Purkinje cell (primary cell): ENCODE results near the gene LETM1. TPM values are rescaled to one million over a fixed set of nuclear protein-coding genes. Genes with fewer than 3 reads are reported as not detected.

ENCODE experiments used
- polyA plus RNA-seq: library from polyadenylated mRNA; unstranded; fragments of >200 nt; fragmentation: Nextera tagmentation; gene quantifications from 2 replicates; pipeline ENCODE4 v1.2.1, GENCODE V29; 2014

Gene LETM1
- polyA plus RNA-seq = 5.6 and 9.3 TPM in 2 replicates

DNA sequence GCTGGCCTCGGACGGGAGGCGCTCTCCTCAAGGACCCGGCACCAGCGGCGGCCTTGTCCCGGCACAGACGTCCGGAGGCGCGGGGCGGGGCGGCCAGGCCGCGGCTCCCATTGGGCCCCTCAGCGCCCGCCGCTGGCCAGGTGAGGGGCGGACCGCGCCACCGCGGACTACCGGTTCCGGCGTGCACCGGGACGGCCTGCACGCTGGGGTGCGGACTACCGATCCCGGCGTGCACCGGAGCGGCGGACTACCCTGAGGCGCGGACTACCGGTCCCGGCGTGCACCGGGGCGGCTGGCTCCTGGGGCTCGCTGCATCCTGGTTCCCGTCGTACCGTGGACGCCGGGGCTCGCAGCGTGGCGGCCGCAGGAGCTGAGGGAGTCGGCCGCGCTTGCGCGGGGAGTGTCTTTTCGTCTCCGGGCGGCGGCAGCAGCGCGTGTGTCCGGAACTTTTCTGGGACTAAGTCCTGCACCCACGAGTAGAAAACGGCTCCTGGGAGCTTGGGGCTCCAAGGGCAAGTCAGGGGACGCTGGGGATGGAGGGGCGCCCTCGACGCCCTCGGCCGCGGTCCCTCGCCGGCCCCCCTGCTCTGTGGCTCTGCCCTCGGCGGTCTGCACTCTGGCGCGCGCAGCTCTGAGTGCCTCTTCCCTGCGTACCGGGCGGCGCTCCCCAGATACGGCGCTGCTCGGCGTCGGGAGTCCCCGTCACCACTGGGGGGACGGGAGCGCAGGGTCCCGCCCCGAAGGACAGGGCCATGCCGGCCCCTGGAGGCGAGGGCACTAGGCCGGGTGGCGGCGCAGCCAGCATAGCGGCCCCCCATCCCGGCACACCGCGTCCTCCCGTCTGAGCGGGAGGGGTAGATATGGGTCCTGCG, at the start of gene LETM1:
Gene LETM1, minus strand, starts transcription at position 86 of the 872 bp plus-strand sequence. CDS start 206 bp downstream, outside the sequence.

GRCh38 chr4:1870578-1871443, 14.9 kb upstream of the LETM1 start, which contains the start of gene NSD2:
NSD2 (plus strand) TSS chr4:1871393; CDS start chr4:1900655, 29,262 bp downstream.

GRCh38 chr4:1792832-1793495, 63.0 kb downstream of the LETM1 start, which contains the start of gene FGFR3:
FGFR3 (plus strand) TSS chr4:1793293; CDS start chr4:1793935, 642 bp downstream.

Other genes with a start within 250 kb of the LETM1 start
- gene FAM53A, start 171.8 kb downstream of the LETM1 start, polyA plus RNA-seq = not detected in 2 replicates
- 61.5 and 65.0 TPM in 2 replicates for gene SLBP, start 143.8 kb downstream of the LETM1 start, polyA plus RNA-seq
- gene TMEM129, start 134.8 kb downstream of the LETM1 start, polyA plus RNA-seq = 1.1 and 2.3 TPM in 2 replicates
- 0.32 TPM in 1 of 2 replicates, not detected in the other for gene TACC3, start 134.6 kb downstream of the LETM1 start, polyA plus RNA-seq
- 1.1 and 2.1 TPM in 2 replicates for gene FGFR3, start 62.9 kb downstream of the LETM1 start, polyA plus RNA-seq
- 12.5 and 12.9 TPM in 2 replicates for gene NSD2, start 15.2 kb upstream of the LETM1 start, polyA plus RNA-seq
- 3.6 and 4.1 TPM in 2 replicates for gene NELFA, start 152.8 kb upstream of the LETM1 start, polyA plus RNA-seq
- gene NAT8L, start 203.2 kb upstream of the LETM1 start, polyA plus RNA-seq = 3.7 and 6.3 TPM in 2 replicates